Activated naive CD8-positive, alpha-beta T cell (primary cell): ENCODE measurements around the gene NKAIN2.

Experiments
- H3K27ac Mint-ChIP-seq: one replicate; pipeline ENCODE4 v1.8.0; 2021; ENCODE audit warnings: mixed read lengths
- H3K27me3 Mint-ChIP-seq: one replicate; pipeline ENCODE4 v1.8.0; 2021; ENCODE audit warnings: mixed read lengths
- H3K36me3 Mint-ChIP-seq: one replicate; pipeline ENCODE4 v1.8.0; 2021; ENCODE audit warnings: mixed read lengths
- H3K4me1 Mint-ChIP-seq: one replicate; pipeline ENCODE4 v1.8.0; 2021; ENCODE audit warnings: low read depth, mixed read lengths
- H3K4me3 Mint-ChIP-seq: one replicate; pipeline ENCODE4 v1.8.0; 2021; ENCODE audit warnings: mild to moderate bottlenecking, mixed read lengths
- H3K9me3 Mint-ChIP-seq: one replicate; pipeline ENCODE4 v1.8.0; 2021; ENCODE audit warnings: low read depth, mixed read lengths

Gene NKAIN2

DNA sequence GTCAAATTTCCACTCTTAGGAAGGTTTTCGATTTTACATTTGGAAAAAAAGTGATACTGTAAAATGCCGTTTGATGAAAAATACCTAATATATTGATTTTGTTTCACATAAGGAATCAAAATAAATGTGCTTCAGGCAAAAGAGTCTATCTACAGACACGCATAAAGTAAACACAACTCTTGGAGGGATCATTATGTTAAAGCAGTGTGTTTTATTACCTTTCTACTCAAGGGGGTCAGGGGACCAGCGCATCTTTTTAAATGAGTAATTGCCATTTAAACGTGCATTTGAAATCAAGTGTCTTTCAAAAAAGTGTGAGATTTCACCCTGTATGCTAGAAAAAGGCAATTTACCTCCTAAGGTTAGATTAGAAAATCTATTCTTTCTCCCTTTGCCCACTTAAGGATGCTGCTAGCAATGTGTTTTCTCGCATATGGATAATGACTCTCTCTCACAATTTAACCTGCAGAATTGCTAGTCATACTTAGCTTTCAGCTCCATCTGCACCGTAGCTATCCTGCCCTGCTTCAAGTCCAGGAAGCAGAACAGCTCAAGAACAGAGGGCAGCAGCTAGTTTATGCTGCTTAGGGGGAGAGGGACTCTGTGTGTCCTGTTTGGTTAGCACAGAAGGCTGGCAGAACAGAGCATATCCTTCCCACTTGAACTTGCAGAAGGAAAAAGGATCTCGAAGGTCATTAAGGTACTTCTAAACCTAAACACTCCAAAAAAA lies 35.0 kb downstream of the NKAIN2 start:
- Mint-ChIP-seq H3K27me3 (peaks cover 2% of the 10 kb centered on the region), H3K27ac (no peak overlapping the region), H3K9me3 (no peaks in the 10 kb centered on the region), H3K36me3 (no peaks in the 10 kb centered on the region), H3K4me3 (no peak overlapping the region), H3K4me1 (no peaks in the 10 kb centered on the region)

DNA sequence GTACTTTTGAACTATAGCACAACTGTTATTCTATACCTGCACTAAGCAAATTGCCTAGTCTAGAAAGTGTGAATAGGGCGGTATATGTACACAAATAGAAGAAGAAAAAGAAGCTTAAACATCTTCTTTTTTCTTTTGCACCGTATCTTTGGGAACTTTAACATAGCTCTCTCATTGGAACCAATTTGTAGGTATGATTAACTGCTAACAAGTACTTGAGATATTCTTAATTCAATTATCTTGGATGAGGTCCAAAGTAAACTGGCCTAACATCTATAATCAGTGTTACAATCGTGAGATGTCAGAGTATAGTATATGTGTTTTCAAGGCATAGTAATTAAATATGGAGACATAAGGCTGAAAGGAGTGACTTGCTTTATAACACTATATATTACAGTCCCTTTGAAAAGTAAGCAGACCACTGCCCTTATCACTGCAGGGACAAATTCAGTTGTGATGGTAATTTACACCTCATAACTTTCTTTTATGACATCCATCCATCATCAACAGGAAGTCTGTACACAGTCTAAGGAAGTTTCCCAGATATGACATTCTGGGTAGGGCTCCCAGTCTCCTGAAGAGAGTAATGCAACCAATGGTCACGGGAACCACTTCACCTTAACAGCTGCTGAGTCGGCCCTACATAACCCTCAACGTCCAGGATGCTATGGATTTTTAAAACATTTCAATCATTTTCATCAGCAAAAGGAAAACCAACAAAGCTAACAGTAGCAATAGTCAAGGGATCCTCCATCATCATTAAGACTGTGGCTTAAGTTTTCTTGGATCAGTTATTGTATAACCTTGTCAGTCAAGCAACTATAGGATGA lies 37.6 kb downstream of the NKAIN2 start:
- no peak overlapping the region for H3K27ac Mint-ChIP-seq
- H3K4me1 Mint-ChIP-seq = no peaks in the 10 kb centered on the region
- no peaks in the 10 kb centered on the region for H3K36me3 Mint-ChIP-seq
- H3K4me3 Mint-ChIP-seq = no peak overlapping the region
- peaks cover 2% of the 10 kb centered on the region for H3K27me3 Mint-ChIP-seq
- H3K9me3 Mint-ChIP-seq = no peaks in the 10 kb centered on the region

DNA sequence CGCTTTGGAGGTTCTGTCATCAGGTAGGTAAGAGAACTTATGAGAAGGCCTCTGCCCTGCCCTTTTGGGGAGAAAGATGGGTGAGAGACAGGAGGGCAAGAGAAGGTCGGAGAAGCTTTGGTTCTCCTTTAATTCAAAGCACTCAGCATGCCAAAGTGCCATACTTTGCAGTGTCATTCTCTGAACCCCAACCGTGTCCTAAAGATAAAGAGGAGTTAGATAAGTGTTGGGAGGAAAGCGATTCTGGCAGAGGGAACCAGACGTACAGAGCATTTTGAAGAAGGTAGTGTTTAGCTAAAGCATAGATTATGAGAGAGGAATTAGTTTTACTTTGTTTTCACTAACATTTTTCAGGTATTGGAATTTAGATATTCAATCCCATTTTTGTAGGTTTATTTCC lies 40.3 kb downstream of the NKAIN2 start:
- H3K36me3 Mint-ChIP-seq = no peaks in the 10 kb centered on the region
- no peaks in the 10 kb centered on the region for H3K9me3 Mint-ChIP-seq
- no peak overlapping the region for H3K4me3 Mint-ChIP-seq
- H3K4me1 Mint-ChIP-seq = no peaks in the 10 kb centered on the region
- no peak overlapping the region for H3K27ac Mint-ChIP-seq
- no peaks in the 10 kb centered on the region for H3K27me3 Mint-ChIP-seq

- H3K9me3 Mint-ChIP-seq = no peaks in the 10 kb centered on the region
- H3K27me3 Mint-ChIP-seq = no peaks in the 10 kb centered on the region
- no peaks in the 10 kb centered on the region for H3K36me3 Mint-ChIP-seq
- H3K27ac Mint-ChIP-seq = no peak overlapping the region
- no peak overlapping the region for H3K4me3 Mint-ChIP-seq
- H3K4me1 Mint-ChIP-seq = no peaks in the 10 kb centered on the region
Observed at GRCh38 chr6:123848347-123848746, 44.7 kb downstream of the NKAIN2 start.

- H3K36me3 Mint-ChIP-seq = no peaks in the 10 kb centered on the region
- H3K27me3 Mint-ChIP-seq = no peaks in the 10 kb centered on the region
- no peaks in the 10 kb centered on the region for H3K9me3 Mint-ChIP-seq
- H3K4me3 Mint-ChIP-seq = no peak overlapping the region
- no peak overlapping the region for H3K27ac Mint-ChIP-seq
- no peaks in the 10 kb centered on the region for H3K4me1 Mint-ChIP-seq
Observed at GRCh38 chr6:123849406-123849805, 45.7 kb downstream of the NKAIN2 start.

DNA sequence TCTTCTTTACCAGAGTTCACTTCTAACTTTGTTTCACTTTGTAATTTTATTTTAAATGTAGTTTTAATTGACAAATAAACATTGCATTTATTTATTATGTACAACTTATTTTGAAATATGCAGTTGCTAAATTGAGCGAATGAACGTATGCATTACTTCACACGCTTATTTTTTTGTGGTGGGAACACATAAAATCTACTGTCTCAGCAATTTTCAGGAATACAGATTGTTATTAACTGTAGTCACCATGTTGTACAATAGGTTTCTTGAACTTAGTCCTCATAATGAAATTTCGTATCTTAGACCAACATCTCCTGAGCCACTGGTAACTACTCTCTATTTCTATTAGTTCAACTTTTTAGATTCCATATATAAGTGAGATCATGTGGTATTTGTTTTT lies 46.9 kb downstream of the NKAIN2 start:
- Mint-ChIP-seq H3K4me3 (no peak overlapping the region), H3K36me3 (no peaks in the 10 kb centered on the region), H3K9me3 (no peaks in the 10 kb centered on the region), H3K27me3 (no peaks in the 10 kb centered on the region), H3K4me1 (no peaks in the 10 kb centered on the region), H3K27ac (no peak overlapping the region)

DNA sequence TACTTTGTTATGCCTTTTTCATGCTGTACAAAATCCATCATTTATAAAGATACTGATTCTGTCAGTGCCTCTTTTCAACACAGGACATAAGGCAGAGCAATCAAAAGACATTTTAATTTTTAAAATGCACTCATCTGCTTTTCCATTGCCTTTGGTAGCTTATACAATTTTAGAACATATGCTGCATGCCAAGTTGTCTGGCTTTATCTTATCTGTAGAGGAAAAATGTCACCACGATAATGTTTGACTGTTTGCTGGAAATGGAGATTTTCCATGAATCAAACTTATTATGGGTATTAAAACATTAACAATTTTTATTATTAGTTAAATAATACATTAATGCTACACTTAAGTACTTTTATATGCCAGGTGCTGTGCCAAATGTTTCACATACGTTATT lies 50.5 kb downstream of the NKAIN2 start:
- H3K9me3 Mint-ChIP-seq = no peaks in the 10 kb centered on the region
- H3K27ac Mint-ChIP-seq = no peak overlapping the region
- no peaks in the 10 kb centered on the region for H3K36me3 Mint-ChIP-seq
- H3K4me1 Mint-ChIP-seq = no peaks in the 10 kb centered on the region
- H3K4me3 Mint-ChIP-seq = no peak overlapping the region
- no peaks in the 10 kb centered on the region for H3K27me3 Mint-ChIP-seq

DNA sequence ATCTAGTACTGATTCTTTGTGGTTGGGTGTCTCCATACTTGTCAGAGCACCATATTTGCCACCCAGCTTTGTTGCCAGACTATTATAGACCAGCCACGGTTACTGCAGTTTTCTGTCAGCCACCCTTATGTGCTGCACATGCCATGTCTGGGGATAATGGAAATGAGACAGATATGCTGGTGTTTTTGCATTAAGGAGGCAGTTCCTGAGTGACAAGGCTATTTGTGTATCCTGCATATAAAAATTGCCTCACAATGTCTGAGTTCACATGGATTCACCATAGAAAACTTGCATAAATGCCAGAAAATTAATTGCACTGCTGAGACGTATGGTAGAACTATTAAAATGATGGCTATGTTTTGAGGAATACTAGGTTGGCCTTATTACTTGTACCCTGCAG lies 51.8 kb downstream of the NKAIN2 start:
- Mint-ChIP-seq H3K9me3 (no peaks in the 10 kb centered on the region), H3K4me1 (no peaks in the 10 kb centered on the region), H3K27me3 (no peaks in the 10 kb centered on the region), H3K4me3 (no peak overlapping the region), H3K36me3 (no peaks in the 10 kb centered on the region), H3K27ac (no peak overlapping the region)

GRCh38 chr6:123859291-123859690 lies 55.6 kb downstream of the NKAIN2 start:
- H3K36me3 Mint-ChIP-seq = no peaks in the 10 kb centered on the region
- no peaks in the 10 kb centered on the region for H3K9me3 Mint-ChIP-seq
- no peaks in the 10 kb centered on the region for H3K27me3 Mint-ChIP-seq
- no peak overlapping the region for H3K4me3 Mint-ChIP-seq
- H3K4me1 Mint-ChIP-seq = no peaks in the 10 kb centered on the region
- H3K27ac Mint-ChIP-seq = no peak overlapping the region

GRCh38 chr6:123869334-123869733 lies 65.7 kb downstream of the NKAIN2 start:
- Mint-ChIP-seq H3K4me1 (no peaks in the 10 kb centered on the region), H3K9me3 (no peaks in the 10 kb centered on the region), H3K27me3 (no peaks in the 10 kb centered on the region), H3K27ac (no peak overlapping the region), H3K36me3 (no peaks in the 10 kb centered on the region), H3K4me3 (no peak overlapping the region)

DNA sequence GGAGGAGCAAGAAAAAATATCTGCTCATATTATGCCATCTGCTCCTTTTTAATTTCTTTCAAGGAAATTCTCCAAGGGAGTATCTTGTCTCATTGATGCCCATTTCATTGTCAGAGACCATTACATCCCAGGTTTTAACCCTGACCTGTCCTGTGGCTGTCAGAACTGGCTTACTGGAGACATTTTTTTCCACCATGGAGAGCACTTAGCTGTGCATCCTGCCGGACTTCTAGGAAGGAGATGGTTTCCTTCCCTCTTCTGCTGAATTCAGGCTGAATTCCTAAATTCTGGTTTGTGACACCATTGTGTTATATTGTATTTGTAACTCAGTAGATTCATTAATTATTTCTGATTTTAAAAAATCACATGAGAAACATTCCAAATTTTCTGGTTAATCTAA lies 70.3 kb downstream of the NKAIN2 start:
- Mint-ChIP-seq H3K9me3 (no peaks in the 10 kb centered on the region), H3K4me1 (no peaks in the 10 kb centered on the region), H3K27me3 (no peaks in the 10 kb centered on the region), H3K27ac (no peak overlapping the region), H3K36me3 (no peaks in the 10 kb centered on the region), H3K4me3 (no peak overlapping the region)

DNA sequence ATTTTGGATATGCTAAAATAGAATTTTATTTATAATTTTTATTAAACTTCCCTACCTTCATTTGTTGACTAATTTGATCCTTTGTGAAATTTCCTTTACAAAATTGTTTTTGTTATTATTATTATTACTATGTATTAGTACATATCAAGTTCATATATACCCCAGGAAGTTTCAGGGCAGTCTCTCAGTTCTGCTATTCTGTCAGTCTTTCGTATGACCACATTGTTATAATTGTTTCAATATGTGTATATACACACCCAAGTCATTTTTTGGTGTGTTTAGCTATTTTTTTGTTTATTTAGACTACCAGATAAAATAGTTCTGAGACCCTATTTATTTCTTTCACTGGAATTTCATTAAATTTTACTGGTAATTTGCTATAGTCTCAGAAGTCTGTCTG lies 72.1 kb downstream of the NKAIN2 start:
- Mint-ChIP-seq H3K27ac (no peak overlapping the region), H3K27me3 (no peaks in the 10 kb centered on the region), H3K4me3 (no peak overlapping the region), H3K9me3 (no peaks in the 10 kb centered on the region), H3K4me1 (no peaks in the 10 kb centered on the region), H3K36me3 (no peaks in the 10 kb centered on the region)

DNA sequence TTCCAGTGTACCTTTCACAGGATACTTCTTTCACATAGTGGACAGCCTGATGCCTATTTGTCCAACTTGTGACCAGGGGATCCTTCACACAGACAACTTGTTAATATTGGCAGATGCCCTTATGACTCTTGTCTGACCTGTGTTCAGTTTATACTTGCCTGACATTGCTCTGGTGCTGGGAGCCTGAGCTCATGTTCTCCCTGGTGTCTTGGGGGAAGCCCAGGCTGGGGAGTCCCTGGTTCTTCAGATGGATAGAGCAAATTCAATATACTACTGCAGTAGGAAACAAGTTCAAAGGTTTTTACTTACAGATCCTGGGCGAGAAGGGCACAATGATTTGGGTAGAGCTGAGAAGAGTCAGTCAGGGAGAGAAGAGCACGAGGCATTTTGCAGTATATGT lies 76.1 kb downstream of the NKAIN2 start:
- Mint-ChIP-seq H3K36me3 (no peaks in the 10 kb centered on the region), H3K9me3 (no peaks in the 10 kb centered on the region), H3K4me3 (no peak overlapping the region), H3K4me1 (no peaks in the 10 kb centered on the region), H3K27me3 (no peaks in the 10 kb centered on the region), H3K27ac (no peak overlapping the region)

- Mint-ChIP-seq H3K4me1 (no peaks in the 10 kb centered on the region), H3K36me3 (no peaks in the 10 kb centered on the region), H3K4me3 (no peak overlapping the region), H3K27ac (no peak overlapping the region), H3K9me3 (peaks cover 6% of the 10 kb centered on the region), H3K27me3 (no peaks in the 10 kb centered on the region)
Observed at GRCh38 chr6:123888771-123889513, 85.3 kb downstream of the NKAIN2 start.

- Mint-ChIP-seq H3K9me3 (no peaks in the 10 kb centered on the region), H3K4me3 (no peak overlapping the region), H3K27me3 (no peaks in the 10 kb centered on the region), H3K36me3 (no peaks in the 10 kb centered on the region), H3K27ac (no peak overlapping the region), H3K4me1 (no peaks in the 10 kb centered on the region)
Observed at GRCh38 chr6:123895346-123895745, 91.7 kb downstream of the NKAIN2 start.
